GM23338 (cell line): ENCODE results near the gene CDKN1C.

Experiments
- EZH2 ChIP-seq: fragments of 200-600 bp; sonication (generic); IDR thresholded peaks from one replicate; pipeline ENCODE4 v1.8.0; 2017; ENCODE audit warnings: antibody characterized with exemption, mild to moderate bottlenecking, low read depth; ENCODE audit not compliant: unreplicated experiment
- JUNB ChIP-seq: IDR thresholded peaks from one replicate; pipeline ENCODE4 v1.6.1; 2016; ENCODE audit warnings: antibody characterized with exemption; ENCODE audit not compliant: unreplicated experiment
- POLR2AphosphoS5 ChIP-seq: IDR thresholded peaks from 2 replicates; pipeline ENCODE4 v1.6.1; 2016; ENCODE audit warnings: antibody characterized with exemption, low read depth
- TF ChIP-seq, protein P1 (sequence below), 2 experiments: fragments of 200-600 bp in 1 of 2; sonication (generic) in 1 of 2; conservative IDR thresholded peaks; 2 replicates each; pipeline versions ENCODE4 v1.5.1 to v1.6.1; 2016 to 2017; ENCODE audit warnings: antibody characterized with exemption in 2 of 2, low read depth in 2 of 2, mild to moderate bottlenecking in 2 of 2, moderate library complexity in 1 of 2

DNA sequence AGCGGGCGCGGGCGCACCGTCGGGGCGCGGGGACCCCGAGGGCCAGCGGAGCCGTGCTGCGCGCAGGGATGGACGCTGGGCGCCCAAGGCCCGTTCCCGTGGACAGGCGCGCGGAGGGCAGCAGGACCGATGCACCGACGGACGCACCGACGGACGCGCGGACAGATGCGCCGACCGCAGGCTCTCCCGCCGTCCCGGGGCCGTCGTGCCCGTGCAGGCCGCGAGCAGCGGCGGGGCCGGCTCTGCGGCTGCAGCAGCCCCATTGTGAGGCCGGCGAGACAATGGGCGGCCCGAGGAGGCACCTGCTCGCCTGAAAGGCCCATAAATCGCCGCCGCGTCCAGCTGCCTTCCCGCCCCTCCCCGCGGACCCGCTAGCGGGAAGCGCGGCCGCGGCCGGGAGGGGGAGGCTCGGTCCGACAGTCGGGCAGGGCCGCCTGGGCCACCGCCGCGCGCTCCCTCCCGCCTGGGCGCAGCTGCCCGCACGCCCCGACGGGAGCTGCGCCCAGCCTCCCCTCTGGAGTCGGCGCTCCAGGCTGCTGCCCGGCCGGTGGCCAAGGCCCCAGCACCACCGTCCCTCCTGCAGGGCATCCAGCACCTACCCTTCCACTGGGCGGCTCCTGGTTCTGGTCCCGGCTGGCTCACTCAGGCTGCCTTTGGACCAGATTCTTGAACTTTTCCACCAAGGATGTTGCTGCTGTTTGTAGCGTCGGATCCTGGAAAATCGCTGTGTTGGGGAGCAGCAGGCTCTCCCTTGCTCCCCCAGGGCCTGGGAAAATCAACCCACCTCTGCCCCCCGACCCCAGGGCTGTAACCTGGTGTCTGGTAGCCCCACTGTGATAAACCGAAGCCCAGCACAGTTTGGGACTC is 15.8 kb downstream of the CDKN1C start:
- TF ChIP-seq, protein P1, sequence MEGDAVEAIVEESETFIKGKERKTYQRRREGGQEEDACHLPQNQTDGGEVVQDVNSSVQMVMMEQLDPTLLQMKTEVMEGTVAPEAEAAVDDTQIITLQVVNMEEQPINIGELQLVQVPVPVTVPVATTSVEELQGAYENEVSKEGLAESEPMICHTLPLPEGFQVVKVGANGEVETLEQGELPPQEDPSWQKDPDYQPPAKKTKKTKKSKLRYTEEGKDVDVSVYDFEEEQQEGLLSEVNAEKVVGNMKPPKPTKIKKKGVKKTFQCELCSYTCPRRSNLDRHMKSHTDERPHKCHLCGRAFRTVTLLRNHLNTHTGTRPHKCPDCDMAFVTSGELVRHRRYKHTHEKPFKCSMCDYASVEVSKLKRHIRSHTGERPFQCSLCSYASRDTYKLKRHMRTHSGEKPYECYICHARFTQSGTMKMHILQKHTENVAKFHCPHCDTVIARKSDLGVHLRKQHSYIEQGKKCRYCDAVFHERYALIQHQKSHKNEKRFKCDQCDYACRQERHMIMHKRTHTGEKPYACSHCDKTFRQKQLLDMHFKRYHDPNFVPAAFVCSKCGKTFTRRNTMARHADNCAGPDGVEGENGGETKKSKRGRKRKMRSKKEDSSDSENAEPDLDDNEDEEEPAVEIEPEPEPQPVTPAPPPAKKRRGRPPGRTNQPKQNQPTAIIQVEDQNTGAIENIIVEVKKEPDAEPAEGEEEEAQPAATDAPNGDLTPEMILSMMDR (conservative IDR thresholded peaks at IDR 0.05; ENCODE audit: low read depth in 2 of 2) = no peak
- TF ChIP-seq POLR2AphosphoS5 (no peak), EZH2 (peak; percentile 24), JUNB (no peak)
